Kidney (tissue), 14 donors: ENCODE results near the gene UBIAD1. TPM values are rescaled to one million over a fixed set of nuclear protein-coding genes. Genes with fewer than 3 reads are reported as not detected.
"Not testable (repeated sequence)": the region's sequence is repeated elsewhere in the genome, so short reads cannot be mapped to it uniquely, and the experiment has no call there.

Source experiments
- DNase-seq, 5 donors: peaks; one replicate each; pipeline ENCODE4 v3.0.0-alpha.2; 2013 to 2020
- FAIRE-seq: peaks from 2 replicates; lab custom pipeline; 2012; peaks lifted over from hg19 to GRCh38; lab: Jason Lieb, UNC
- H3K27ac ChIP-seq, 2 donors: one replicate each; pipeline ENCODE4 v1.7.0; 2013; ENCODE audit warnings: low read depth in 2 of 2, low read length in 2 of 2, inconsistent platforms in 1 of 2
- H3K27me3 ChIP-seq: one replicate; pipeline ENCODE4 v1.7.1; 2013; ENCODE audit warnings: low read length, inconsistent platforms; ENCODE audit not compliant: control insufficient read depth, insufficient read depth
- H3K36me3 ChIP-seq, 3 donors: one replicate each; pipeline versions ENCODE4 v1.7.0 to v1.7.1; 2013; ENCODE audit warnings: low read length in 3 of 3, control low read depth in 1 of 3, inconsistent platforms in 1 of 3; ENCODE audit not compliant: insufficient read depth in 3 of 3, control insufficient read depth in 2 of 3
- H3K4me1 ChIP-seq, 3 donors: one replicate each; pipeline versions ENCODE4 v1.7.0 to v1.7.1; 2013; ENCODE audit warnings: low read length in 3 of 3, inconsistent platforms in 1 of 3, low read depth in 1 of 3; ENCODE audit not compliant: control insufficient read depth in 2 of 3, insufficient read depth in 2 of 3
- H3K4me3 ChIP-seq, 3 donors: one replicate each; pipeline versions ENCODE4 v1.7.0 to v1.8.1; 2013; ENCODE audit warnings: low read length in 3 of 3, control low read depth in 1 of 3, inconsistent platforms in 1 of 3
- H3K9ac ChIP-seq, 3 donors: one replicate each; pipeline versions ENCODE4 v1.7.0 to v1.7.1; 2013; ENCODE audit warnings: low read length in 3 of 3, control low read depth in 1 of 3, inconsistent platforms in 1 of 3
- H3K9me3 ChIP-seq, 3 donors: one replicate each; pipeline versions ENCODE4 v1.7.0 to v1.7.1; 2013; ENCODE audit warnings: low read length in 3 of 3, control low read depth in 1 of 3, inconsistent platforms in 1 of 3; ENCODE audit not compliant: control insufficient read depth in 2 of 3, insufficient read depth in 1 of 3
- CTCF ChIP-seq: IDR thresholded peaks from 3 replicates; pipeline ENCODE4 v1.5.1; 2012; ENCODE audit warnings: mild to moderate bottlenecking, moderate library complexity, borderline replicate concordance; ENCODE audit not compliant: insufficient read depth; ENCODE audit errors: extremely low read depth
- intact Hi-C: fragments of 100-400 bp; cut with DNase I; formaldehyde crosslinking; loops from one replicate; pipeline ENCODE4 v1.11.1; 2022
- polyA plus RNA-seq: library from polyadenylated mRNA; stranded (reverse); fragments of 350-450 nt; fragmentation: Illumina TruSeq; extraction: RNeasy Lipid Tissue Mini Kit (QIAGEN cat#74804); gene quantifications from one replicate; pipeline ENCODE4 v1.2.3, GENCODE V29; 2014; ENCODE audit warnings: low read depth, low replicate concordance; ENCODE audit not compliant: insufficient read depth
- total RNA-seq: library from RNA; stranded (reverse); fragmentation: NEBNext Ultra II Directional; extraction: Animal tissue kit (Norgen Biotek cat#: 25700); gene quantifications from one replicate; pipeline ENCODE4 v1.2.1, GENCODE V29; 2021
- donor health status: control.
- donor health status: control.
- donor health status: control.
- donor health status: control.
- donor health status: control.
- donor health status: DM: yes; HTN: yes; CAD: no.
- donor health status: Normal renal cell carcinoma (clear cell type).

UBIAD1 gene
- total and polyA plus RNA-seq, 2 donors from 2014 or later, result 5.6 to 14.0 TPM

GRCh38 chr1:11295905-11296304 is 22.9 kb downstream of the UBIAD1 start:
- intact Hi-C loops, result no loop called here

GRCh38 chr1:11297774-11298173 is 24.8 kb downstream of the UBIAD1 start:
- H3K4me3 ChIP-seq, FAIRE-seq, intact Hi-C loops, H3K4me1 ChIP-seq, DNase-seq, H3K27ac ChIP-seq, H3K9me3 ChIP-seq, H3K9ac ChIP-seq, H3K27me3 ChIP-seq, H3K36me3 ChIP-seq: not testable (repeated sequence)

More at GRCh38 chr1:11295905-11296304, 22.9 kb downstream of the UBIAD1 start:
- no peaks in the 10 kb centered on the region for H3K27me3 ChIP-seq
- FAIRE-seq, result no peak
- no peak overlapping the region for H3K4me3 ChIP-seq
- H3K9me3 ChIP-seq, result no peaks in the 10 kb centered on the region
- H3K4me1 ChIP-seq, result no peaks in the 10 kb centered on the region
- H3K9ac ChIP-seq, result no peak overlapping the region
- no peak overlapping the region for H3K27ac ChIP-seq
- peaks cover 0 to 6% (median 0%) of the 10 kb centered on the region in 3 donors for H3K36me3 ChIP-seq
- no peak for TF ChIP-seq CTCF
- DNase-seq, result no peak

GRCh38 chr1:11298390-11299224 is 25.6 kb downstream of the UBIAD1 start:
- Histone ChIP-seq H3K9ac (no peak overlapping the region), H3K4me3 (no peak overlapping the region), H3K36me3 (peaks cover 0 to 3% (median 0%) of the 10 kb centered on the region in 3 donors), H3K9me3 (no peaks in the 10 kb centered on the region), H3K4me1 (no peaks in the 10 kb centered on the region), H3K27ac (no peak overlapping the region), H3K27me3 (no peaks in the 10 kb centered on the region)
- FAIRE-seq (no peak), DNase-seq (no peak)
- intact Hi-C loops, result no loop called here
- no peak for TF ChIP-seq CTCF

GRCh38 chr1:11299225-11299574 is 26.2 kb downstream of the UBIAD1 start:
- Histone ChIP-seq H3K9me3 (no peaks in the 10 kb centered on the region), H3K9ac (no peak overlapping the region), H3K4me3 (no peak overlapping the region), H3K27ac (no peak overlapping the region), H3K27me3 (no peaks in the 10 kb centered on the region), H3K4me1 (no peaks in the 10 kb centered on the region), H3K36me3 (peaks cover 0 to 3% (median 0%) of the 10 kb centered on the region in 3 donors)
- DNase-seq, result no peak
- no peak for FAIRE-seq
- no peak for TF ChIP-seq CTCF
- intact Hi-C loops, result no loop called here
